Activated naive CD4-positive, alpha-beta T cell treated with anti-CD3 and anti-CD28 coated beads, Interleukin-2, amount 50 U/mL, for 72 hours (primary cell): ENCODE data around the gene TMEM165. TPM values are rescaled to one million over a fixed set of nuclear protein-coding genes. Genes with fewer than 3 reads are reported as not detected.
A peak's percentile ranks its signal among the peaks of the same experiment; 100 is the strongest.
"Not testable (repeated sequence)": the region's sequence is repeated elsewhere in the genome, so short reads cannot be mapped to it uniquely, and the experiment has no call there.

Experiments used
- ATAC-seq, 2 donors: fragments of 150-1000 bp; cut with Tn5 transposase; 2 replicates each; pipeline ENCODE4 v1.10.0; 2021; ENCODE audit warnings: mild to moderate bottlenecking in 2 of 2, moderate library complexity in 2 of 2
- DNase-seq, 2 donors: peaks; one replicate each; pipeline ENCODE4 v3.0.0; 2021 to 2022; ENCODE audit warnings: low spot score in 2 of 2
- H3K27ac Mint-ChIP-seq, 2 donors: one replicate each; pipeline ENCODE4 v1.8.0; 2022; ENCODE audit warnings: mild to moderate bottlenecking in 2 of 2, mixed read lengths in 2 of 2
- H3K36me3 Mint-ChIP-seq, 2 donors: one replicate each; pipeline ENCODE4 v1.8.0; 2022; ENCODE audit warnings: mixed read lengths in 2 of 2
- H3K9me3 Mint-ChIP-seq, 2 donors: one replicate each; pipeline ENCODE4 v1.8.0; 2022; ENCODE audit warnings: mixed read lengths in 2 of 2
- total RNA-seq, 2 donors: library from RNA; stranded (reverse); gene quantifications; one replicate each; pipeline ENCODE4 v1.2.3, GENCODE V29; 2022

TMEM165 gene
- total RNA-seq, 2 donors from 2014 or later: 64.5 to 71.3 TPM

DNA sequence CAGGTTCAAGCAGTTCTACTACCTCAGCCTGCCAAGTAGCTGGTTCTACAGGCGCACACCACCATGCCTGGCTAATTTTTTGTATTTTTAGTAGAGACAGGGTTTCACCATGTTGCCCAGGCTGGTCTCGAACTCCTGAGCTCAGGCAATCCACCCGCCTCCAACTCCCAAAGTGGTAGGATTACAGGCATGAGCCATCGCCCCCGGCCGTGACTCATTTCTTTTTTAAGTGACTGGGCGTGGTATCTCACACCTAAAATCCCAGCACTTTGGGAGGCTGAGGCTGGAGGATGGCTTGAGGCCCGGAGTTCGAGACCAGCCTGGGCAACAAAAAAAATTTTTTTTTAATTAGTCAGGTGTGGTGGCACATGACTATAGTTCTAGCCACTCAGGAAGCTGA lies 32.8 kb upstream of the TMEM165 start:
- not testable (repeated sequence) for H3K9me3 Mint-ChIP-seq, ATAC-seq, H3K27ac Mint-ChIP-seq, DNase-seq, H3K36me3 Mint-ChIP-seq

DNA sequence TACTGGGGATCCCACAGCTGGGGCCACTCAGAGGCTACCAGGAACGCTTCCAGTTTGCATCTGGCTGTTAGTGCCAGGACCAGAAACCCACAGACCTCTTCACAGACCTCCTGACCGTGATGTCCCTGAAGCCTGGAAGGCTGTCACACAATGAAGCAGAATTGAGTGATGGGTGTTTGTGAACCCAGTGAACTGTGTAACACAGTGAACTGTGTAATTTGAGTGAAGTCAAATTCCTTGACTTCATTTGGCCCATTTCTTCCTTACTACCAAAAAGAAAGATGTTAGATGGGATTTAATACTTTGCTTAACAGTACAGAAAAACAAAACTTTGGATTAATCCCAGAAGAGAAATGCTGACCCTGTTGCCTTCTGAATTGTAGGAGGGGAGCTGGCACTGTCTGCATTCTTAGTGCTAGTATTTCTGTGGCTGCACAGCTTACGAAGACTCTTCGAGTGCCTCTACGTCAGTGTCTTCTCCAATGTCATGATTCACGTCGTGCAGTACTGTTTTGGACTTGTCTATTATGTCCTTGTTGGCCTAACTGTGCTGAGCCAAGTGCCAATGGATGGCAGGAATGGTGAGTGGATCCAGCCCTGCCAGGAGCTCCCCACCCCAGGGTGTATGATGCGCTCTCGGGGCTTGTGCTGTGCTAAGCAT lies 31.9 kb upstream of the TMEM165 start:
- DNase-seq (no peak), ATAC-seq (no peak)
- no peaks in the 10 kb centered on the region for H3K9me3 Mint-ChIP-seq
- H3K27ac Mint-ChIP-seq: no peak overlapping the region
- no peaks in the 10 kb centered on the region for H3K36me3 Mint-ChIP-seq

DNA sequence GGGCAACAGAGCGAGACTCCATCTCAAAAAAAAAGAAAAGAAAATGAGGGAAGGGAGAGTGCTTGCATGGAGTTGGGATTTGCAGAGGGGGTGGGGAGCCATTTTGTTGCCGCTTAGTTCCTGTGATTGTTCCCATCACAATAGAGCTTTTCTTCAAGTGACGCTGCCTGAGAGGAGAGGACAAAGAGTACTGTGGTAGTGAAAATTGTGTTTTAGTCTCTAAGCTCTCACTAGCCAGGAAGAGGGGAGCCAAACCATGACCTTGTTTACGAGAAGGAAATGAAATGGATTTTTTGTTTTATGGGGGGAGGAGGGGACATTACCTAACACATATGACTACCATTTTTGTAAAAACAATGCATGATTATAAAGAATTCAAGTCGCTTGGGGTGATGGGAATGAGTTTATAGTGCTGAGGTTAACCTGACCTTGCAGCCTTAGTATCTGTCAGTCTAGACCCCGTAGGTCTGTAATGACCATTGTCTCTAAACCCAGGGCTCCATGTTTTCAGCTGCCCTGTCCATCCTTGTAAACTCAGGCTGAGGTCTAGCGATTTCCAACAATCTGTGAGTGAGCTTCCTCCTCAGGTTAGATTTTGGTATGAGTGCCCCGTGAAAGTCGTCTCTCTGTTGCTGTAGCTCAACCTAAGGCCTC lies 30.9 kb upstream of the TMEM165 start:
- no peak for ATAC-seq
- DNase-seq: no peak
- no peak overlapping the region for H3K27ac Mint-ChIP-seq
- H3K36me3 Mint-ChIP-seq: peaks cover 0 to 2% of the 10 kb centered on the region in 2 donors
- no peaks in the 10 kb centered on the region for H3K9me3 Mint-ChIP-seq

DNA sequence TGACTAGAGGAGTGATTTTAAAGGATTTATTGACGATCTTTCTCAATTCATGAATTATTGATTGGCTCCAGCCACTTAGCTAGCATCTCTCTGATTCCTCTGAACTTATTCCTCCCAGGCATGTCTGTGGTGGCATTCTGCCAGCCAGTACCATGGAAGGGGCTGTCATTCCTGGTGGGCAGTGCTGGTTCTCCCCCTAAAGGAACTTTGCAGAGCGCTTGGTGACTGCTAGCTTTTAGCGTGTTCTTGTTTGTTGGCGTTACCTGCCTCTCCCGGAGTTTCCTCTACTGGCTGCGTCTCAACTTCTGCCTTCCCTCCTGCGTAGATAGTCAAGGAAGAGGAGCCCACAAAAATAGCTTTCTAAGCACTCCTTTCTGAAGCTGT lies 30.4 kb upstream of the TMEM165 start:
- DNase-seq: no peak
- H3K36me3 Mint-ChIP-seq: peaks cover 0 to 6% of the 10 kb centered on the region in 2 donors
- H3K27ac Mint-ChIP-seq: no peak overlapping the region
- no peak for ATAC-seq
- no peaks in the 10 kb centered on the region for H3K9me3 Mint-ChIP-seq

DNA sequence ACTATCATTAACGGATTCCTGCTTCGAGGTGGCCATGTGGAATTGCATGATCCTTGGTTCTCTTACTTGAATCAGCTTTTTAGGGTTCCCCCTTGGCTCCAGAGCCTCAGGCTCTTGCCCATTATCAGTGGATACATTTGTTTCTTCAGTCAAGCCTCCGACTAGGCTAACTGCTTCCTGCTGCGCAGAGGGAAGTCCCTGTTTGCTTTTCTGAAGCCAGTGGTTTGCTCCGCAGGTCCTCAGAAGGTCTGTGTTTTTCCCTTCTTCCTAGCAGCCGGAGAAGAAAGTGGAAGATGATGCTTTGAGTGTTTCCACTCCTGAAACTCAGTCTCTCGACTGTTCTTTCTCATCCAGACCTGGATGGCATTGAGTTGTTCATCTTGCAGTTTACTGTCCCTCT lies 29.1 kb upstream of the TMEM165 start:
- Mint-ChIP-seq H3K36me3 (peaks cover 0 to 6% of the 10 kb centered on the region in 2 donors), H3K9me3 (no peaks in the 10 kb centered on the region), H3K27ac (no peak overlapping the region)
- DNase-seq (no peak), ATAC-seq (no peak)

DNA sequence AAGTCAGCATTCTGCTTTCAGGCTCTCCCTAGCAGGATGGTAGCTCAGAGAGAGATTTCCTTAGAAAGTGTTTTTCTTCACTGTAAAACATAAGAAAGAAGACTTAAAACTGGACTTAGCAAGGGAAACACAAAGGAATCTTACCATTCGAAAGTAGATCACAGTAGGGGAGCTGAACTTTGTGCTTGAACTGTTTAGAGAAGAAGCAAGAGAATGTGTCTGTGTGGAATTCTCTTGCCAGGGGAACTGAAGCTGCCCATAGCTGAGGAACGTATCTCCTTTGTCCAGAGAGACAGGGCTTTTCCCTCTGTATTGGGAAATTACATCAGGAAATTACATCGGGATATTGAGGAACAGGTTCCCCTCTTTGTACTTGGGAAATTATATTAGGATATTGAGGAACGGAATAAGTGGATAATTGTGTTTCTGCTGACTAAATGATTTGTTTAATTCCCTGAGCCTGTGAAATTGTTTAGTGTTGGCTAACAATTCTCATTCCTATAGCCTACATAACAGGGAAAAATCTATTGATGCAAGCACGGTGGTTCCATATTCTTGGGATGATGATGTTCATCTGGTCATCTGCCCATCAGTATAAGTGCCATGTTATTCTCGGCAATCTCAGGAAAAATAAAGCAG lies 28.6 kb upstream of the TMEM165 start:
- Mint-ChIP-seq H3K27ac (no peak overlapping the region), H3K36me3 (peaks cover 0 to 6% of the 10 kb centered on the region in 2 donors), H3K9me3 (no peaks in the 10 kb centered on the region)
- ATAC-seq (no peak), DNase-seq (no peak)

DNA sequence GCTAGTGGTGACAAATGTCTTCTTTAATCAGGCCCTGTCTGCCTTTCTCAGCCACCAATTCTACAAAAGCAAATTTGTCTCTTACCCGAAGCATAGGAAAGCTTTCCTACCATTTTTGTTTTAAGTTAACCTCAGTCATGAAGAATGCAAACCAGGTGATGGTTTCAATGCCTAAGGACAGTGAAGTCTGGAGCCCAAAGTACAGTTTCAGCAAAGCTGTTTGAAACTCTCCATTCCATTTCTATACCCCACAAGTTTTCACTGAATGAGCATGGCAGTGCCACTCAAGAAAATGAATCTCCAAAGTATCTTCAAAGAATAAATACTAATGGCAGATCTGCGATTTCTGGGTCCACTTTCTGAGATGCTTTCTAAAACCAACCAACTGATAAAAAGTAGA lies 25.8 kb upstream of the TMEM165 start:
- H3K36me3 Mint-ChIP-seq: peaks cover 0 to 6% of the 10 kb centered on the region in 2 donors
- no peaks in the 10 kb centered on the region for H3K9me3 Mint-ChIP-seq
- ATAC-seq (no peak), DNase-seq (no peak)
- no peak overlapping the region for H3K27ac Mint-ChIP-seq

DNA sequence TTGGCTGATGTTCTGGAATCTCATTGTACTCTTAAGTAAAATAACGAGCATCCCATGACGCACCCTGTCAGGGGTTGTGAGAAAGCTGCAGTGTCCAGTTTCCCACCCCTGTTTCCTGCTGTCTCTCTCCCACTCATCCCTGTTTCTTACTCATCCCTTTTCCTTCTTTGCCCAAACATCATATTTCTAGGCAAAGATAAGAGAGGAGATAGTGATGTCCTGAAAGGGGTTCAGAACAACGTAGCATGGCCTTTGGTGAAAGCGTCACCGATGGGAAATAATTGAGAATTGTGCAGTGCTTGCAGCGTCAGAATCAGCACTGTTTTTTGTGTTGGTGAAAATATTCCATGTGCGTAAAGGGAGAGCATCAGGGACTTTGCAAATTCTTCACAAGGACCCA lies 23.5 kb upstream of the TMEM165 start:
- Mint-ChIP-seq H3K27ac (no peak overlapping the region), H3K9me3 (no peaks in the 10 kb centered on the region), H3K36me3 (peaks cover 0 to 6% of the 10 kb centered on the region in 2 donors)
- DNase-seq (no peak), ATAC-seq (no peak)

DNA sequence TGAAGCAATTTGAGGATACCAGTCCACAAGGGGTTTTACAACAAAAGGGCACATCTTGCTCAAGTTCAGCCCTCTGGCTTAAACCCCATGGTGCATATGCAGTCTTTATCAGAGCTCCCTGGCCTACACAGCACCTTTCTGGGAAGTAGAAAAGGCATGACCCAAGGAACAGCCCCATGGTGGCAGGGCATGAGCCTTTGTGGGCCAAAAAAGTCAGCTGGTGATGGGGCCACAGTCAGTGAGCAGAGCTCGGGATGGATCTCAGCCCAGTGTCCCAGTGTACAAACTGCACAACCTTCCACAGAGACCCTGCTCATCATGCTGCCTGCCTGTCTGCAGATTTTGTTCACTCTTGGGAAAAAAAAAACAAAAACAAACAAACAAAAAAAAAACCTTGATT lies 22.3 kb upstream of the TMEM165 start:
- Mint-ChIP-seq H3K9me3 (no peaks in the 10 kb centered on the region), H3K27ac (no peak overlapping the region), H3K36me3 (peaks cover 0 to 6% of the 10 kb centered on the region in 2 donors)
- DNase-seq: no peak
- no peak for ATAC-seq

DNA sequence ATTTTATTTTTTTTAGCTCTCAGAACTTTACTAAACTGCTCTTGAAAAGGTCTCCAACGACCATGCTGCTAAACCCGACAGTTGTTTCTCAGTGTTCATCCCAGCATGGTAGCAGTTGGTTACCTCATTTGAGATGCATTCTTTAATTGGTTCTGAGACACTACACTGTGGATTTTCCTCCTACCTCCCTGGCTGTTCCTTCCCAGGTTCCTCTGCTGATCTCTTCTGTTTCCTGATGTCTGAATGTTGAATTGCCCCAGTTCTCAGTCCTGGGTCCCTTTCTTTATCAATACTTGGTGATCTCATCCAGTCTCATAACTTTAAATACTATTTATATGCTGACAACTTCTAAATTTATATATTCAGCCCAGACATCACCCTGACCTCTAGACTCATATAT lies 19.1 kb upstream of the TMEM165 start:
- Mint-ChIP-seq H3K9me3 (no peaks in the 10 kb centered on the region), H3K36me3 (no peaks in the 10 kb centered on the region), H3K27ac (no peak overlapping the region)
- DNase-seq: no peak
- no peak for ATAC-seq

DNA sequence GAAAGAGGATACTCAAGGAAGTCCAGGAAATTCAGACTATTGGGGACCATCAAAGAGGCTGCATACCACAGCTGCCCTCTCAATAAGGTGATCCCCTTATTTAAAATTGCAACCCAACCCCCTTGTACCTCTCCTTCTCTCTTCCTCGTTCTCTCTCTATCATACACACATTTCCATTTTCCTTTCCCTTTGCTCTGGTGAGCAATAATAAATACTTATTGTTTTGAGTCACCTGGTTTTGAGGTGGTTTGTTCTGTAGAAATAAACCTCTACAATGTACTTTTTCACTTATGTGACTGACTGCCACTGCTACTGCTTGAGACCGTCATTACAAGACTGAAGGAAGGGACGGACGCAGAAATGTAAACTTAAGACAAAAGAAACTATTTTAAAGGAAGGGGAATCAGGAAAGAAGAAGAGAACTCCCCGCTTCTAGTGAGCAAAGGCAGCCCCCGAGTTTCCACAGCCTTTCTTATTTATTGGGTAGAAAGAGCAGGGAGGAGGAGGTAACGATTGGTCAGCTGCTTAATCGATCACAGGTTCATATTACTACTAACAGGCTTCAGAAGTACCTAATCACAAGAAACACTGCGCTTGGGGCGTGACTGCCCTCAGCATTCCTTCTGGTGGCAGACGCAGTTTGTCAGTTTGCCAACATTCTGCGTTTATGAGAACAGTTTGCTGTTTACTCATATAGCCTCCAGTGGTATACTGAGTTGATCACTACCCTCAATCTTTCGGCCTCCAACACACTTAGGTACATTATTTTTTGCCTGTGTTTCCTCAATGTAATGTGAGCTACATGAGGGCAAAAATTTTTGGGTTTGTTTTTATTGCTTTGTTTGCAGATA lies 16.9 kb upstream of the TMEM165 start:
- H3K27ac Mint-ChIP-seq: no peak overlapping the region
- ATAC-seq (no peak), DNase-seq (no peak)
- H3K9me3 Mint-ChIP-seq: no peaks in the 10 kb centered on the region
- no peaks in the 10 kb centered on the region for H3K36me3 Mint-ChIP-seq

DNA sequence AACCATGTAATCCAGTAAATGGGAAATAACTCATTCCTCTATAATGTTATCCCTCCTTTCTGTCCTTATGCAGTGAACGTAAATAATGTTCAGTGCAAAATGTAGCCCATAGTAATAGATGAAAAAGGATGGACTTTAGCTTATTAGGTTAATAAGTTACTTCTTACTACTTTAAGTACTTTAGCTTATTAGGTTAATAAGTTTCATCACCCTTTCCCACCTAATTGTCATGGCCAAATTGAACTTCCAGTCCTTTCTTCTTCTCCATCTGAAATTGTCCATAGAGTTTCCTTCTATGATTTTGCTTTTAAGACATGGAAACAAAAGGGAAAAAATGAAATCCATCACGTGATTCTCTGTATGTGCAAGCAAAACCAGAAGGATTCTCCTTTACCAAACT lies 15.2 kb upstream of the TMEM165 start:
- DNase-seq: no peak
- Mint-ChIP-seq H3K36me3 (no peaks in the 10 kb centered on the region), H3K9me3 (no peaks in the 10 kb centered on the region), H3K27ac (no peak overlapping the region)
- no peak for ATAC-seq

DNA sequence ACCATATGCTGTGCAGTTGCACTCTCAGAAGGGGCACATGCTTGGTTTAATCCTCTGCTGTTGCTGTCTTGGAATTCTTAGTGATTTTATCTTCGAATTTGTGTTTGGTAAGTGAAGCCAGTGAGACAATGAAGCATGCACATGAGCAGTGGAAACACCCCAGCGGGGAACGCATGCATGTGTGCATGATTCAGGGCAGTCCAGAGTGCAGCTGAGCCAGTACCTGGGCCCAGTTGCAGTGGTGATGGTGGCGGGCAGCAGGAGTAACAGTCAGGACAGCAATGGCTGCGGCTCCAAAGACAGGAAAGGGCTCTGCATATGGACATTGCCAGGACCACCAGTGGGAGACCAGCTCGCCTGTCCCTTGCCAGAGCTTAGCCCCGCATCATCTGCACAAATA lies 14.3 kb upstream of the TMEM165 start:
- H3K36me3 Mint-ChIP-seq: no peaks in the 10 kb centered on the region
- H3K27ac Mint-ChIP-seq: no peak overlapping the region
- DNase-seq: no peak
- ATAC-seq: no peak
- H3K9me3 Mint-ChIP-seq: no peaks in the 10 kb centered on the region

DNA sequence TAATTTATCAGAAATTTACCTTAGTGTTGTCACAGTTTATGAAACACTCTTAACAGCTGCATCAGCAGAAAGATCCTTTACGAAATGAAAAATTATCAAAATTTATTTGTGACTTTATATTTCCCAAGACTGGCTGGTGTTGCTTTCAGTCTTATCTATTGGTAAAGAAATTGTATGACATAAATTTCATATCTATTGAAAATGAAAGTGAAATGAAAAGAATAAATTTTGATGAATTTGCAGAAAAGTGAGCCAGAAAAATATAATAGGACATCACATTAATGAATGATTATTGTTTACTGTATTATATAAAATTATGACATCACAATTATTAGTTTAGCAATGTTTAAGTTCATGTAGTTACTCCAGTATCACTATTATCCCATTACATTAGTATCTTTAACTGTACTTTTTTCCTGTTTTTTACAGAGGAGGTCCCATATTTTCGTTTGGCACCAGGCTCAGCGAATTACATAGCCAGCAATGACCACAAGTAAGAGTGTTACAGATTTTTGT lies 13.2 kb upstream of the TMEM165 start:
- ATAC-seq: no peak
- H3K9me3 Mint-ChIP-seq: no peaks in the 10 kb centered on the region
- DNase-seq: no peak
- no peak overlapping the region for H3K27ac Mint-ChIP-seq
- H3K36me3 Mint-ChIP-seq: no peaks in the 10 kb centered on the region

DNA sequence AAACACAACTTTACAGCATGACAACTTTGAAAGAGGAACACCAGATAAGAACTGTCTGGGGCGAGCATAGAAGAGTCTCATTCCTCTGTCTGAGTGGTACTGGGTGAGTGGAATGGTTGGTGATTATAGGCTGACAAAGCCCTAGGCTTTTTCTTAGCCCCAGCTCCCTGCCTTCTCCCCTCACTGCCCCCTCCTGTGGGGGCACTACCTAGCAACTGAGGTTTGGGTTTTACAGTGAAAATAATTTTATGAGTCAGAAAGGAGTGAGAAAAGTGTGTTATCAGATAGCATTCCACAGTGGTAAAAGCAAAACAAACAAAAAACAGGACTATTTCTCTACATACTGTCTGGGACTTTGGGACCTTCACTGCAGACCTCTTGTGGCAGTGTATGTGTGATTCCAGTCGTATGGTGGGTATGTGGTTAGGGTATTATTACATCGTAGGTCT lies 10.5 kb upstream of the TMEM165 start:
- Mint-ChIP-seq H3K36me3 (no peaks in the 10 kb centered on the region), H3K27ac (no peak overlapping the region), H3K9me3 (no peaks in the 10 kb centered on the region)
- ATAC-seq (peak in 1 of 2 donors; percentile 64), DNase-seq (no peak)

DNA sequence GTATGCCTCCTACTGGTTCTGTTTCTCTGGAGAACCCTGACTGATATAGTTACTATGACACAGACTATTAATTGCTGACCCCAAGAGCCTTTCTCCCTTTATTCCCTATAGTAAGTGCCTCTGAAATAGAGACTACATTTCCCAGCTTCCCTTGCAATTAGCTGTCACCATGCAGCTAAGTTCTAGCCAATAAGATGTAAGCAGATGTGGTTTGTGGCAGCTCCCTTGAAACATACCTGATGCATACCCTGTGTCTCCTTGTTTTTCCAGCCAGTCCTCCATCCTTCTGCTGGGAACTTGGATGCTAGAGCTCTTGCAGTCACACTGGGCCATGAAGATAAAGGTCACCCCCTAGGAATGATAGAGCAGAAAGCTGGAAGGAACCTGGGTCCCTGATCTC lies 9.7 kb upstream of the TMEM165 start:
- Mint-ChIP-seq H3K27ac (no peak overlapping the region), H3K9me3 (no peaks in the 10 kb centered on the region), H3K36me3 (no peaks in the 10 kb centered on the region)
- peak in 1 of 2 donors; percentile 64 for ATAC-seq
- DNase-seq: no peak

DNA sequence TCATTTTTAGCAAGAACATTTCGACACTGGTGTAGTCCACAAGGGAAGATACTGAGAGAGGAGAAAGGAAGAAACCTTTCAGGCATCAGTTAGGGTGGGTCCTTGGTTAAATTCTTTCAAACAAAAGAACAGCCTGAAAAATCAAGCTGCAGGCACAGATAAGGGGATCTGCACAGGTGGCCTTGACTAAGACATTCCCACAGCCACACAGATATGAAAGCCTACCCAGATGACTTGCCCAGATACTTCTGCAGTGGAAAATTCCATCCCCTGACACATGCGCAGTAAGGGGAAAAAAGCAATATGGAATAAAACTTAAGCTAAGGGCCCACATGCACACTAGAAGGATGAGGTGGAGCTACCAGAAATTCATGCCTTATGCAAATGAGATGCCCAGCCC lies 8.9 kb upstream of the TMEM165 start:
- H3K36me3 Mint-ChIP-seq: no peaks in the 10 kb centered on the region
- no peak overlapping the region for H3K27ac Mint-ChIP-seq
- ATAC-seq (peak in 1 of 2 donors; percentile 64), DNase-seq (no peak)
- H3K9me3 Mint-ChIP-seq: no peaks in the 10 kb centered on the region
